Measurements from ENCODE around the gene TBCE.
"Not testable (repeated sequence)": the region's sequence is repeated elsewhere in the genome, so short reads cannot be mapped to it uniquely, and the experiment has no call there.

The TBCE gene

GRCh38 chr1:235357485-235358373 lies 9.5 kb upstream of the TBCE start:
- DNase-seq, result no peak

GRCh38 chr1:235358899-235359298 lies 8.3 kb upstream of the TBCE start:
- DNase-seq, result no peak

- not testable (repeated sequence) for DNase-seq
These were observed 3.0 kb upstream of the TBCE start for GRCh38 chr1:235364189-235364588.

- DNase-seq, result no peak
These were observed 941 bp upstream of the TBCE start for GRCh38 chr1:235366286-235366685.

DNA sequence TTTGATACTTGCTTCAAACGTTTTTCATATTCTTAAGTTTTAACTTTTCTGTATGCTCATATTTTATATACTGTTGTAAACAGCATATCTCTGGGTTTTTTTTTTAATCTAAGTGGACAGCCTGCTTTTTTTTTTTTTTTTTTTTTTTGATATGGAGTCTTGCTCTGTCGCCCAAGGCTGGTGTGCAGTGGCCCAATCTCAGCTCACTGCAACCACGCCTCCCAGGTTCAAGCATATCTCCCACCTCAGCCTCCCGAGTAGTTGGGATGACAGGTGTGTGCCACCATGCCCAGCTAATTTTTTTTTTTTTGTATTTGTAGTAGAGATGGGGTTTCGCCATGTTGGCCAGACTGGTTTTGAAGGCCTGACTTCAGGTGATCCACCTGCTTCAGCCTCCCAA lies 1.2 kb downstream of the TBCE start:
- DNase-seq, result no peak

DNA sequence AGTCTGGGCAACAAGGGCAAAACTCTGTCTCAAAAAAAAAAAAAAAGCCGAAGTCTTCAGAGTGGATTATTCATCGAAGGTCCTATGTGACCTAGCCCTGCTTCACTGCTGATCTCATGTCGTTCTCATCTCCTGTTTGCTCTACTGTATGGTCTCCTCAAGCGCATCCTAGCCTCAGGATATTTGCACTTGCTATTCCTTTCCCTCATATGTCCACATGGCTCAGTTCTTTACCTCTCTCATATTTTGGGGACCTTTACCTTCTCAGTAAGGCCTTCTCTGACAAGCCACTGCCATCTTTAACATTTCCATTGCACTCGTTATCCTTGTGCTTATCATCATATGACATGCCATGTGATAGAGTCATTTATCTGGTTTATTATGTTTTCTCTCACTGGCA lies 2.6 kb downstream of the TBCE start:
- DNase-seq, result no peak

- DNase-seq, result no peak
These were observed 8.8 kb downstream of the TBCE start for GRCh38 chr1:235375919-235376605.

- DNase-seq, result not testable (repeated sequence)
These were observed 11.0 kb downstream of the TBCE start for GRCh38 chr1:235378134-235378735.

- not testable (repeated sequence) for DNase-seq
These were observed 14.9 kb downstream of the TBCE start for GRCh38 chr1:235381955-235382739.

DNA sequence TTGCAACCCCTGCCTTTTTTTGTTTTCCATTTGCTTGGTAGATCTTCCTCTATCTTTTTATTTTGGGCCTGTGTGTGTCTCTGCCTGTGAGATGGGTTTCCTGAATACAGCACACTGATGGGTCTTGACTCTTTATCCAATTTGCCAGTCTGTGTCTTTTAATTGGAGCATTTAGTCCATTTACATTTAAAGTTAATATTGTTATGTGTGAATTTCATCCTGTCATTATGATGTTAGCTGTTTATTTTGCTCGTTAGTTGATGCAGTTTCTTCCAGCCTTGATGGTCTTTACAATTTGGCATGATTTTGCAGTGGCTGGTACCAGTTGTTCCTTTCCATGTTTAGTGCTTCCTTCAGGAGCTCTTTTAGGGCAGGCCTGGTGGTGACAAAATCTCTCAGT lies 18.4 kb downstream of the TBCE start:
- not testable (repeated sequence) for DNase-seq

DNA sequence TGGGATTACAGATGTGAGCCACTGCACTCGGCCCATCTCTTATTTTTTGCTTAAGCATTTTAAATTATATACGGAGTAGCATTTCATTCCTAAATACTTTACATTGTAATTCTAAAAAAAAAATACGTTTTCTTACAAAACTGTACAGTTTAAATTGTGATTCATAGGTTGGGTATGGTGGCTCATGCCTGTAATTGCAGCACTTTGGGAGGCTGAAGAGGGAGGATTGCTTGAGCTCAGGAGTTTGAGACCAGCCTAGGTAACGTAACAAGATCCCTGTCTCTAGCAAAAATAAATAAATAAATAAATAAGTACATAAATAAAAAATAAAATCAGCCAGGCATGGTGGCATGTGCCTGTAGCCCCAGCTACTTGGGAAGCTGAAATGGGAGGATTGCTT lies 24.6 kb downstream of the TBCE start:
- no peak for DNase-seq

DNA sequence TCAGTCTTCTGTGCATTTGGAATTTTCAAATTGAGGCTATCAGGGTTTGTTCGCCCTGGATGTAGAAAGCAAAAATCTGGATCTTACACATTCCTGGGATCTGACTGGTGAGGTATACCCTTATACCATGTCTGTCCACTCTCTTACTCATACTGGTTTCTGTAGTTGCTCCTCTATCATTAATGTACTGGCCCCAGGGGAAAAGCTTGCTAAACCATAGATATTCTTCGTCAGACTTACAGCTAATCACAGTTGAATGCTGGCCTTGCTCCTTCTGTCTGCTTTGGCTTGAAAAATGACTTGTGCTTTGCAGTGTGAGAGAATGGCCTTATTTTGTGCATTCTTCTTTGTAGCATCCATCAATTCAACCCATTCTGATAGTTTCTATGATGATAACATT lies 30.5 kb downstream of the TBCE start:
- DNase-seq, result no peak

GRCh38 chr1:235399661-235400060 lies 32.4 kb downstream of the TBCE start:
- DNase-seq, result no peak

DNA sequence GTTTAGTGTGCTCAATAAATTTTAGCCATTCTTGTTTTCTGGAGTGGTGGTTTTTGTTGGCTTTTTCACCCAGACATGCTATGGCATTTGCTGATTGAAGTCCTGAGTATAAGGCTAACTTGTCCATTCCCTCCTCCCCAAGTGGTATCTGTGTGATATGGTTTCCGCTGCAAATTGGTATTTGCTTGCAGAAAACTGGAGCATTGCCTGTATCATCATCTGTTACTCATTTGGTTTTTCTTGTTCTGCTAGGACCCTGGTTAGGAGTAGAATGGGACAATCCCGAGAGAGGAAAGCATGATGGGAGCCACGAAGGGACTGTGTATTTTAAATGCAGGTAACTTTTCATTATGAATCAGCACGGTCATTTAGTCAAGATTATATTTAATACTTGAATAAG lies 34.0 kb downstream of the TBCE start:
- no peak for DNase-seq

DNA sequence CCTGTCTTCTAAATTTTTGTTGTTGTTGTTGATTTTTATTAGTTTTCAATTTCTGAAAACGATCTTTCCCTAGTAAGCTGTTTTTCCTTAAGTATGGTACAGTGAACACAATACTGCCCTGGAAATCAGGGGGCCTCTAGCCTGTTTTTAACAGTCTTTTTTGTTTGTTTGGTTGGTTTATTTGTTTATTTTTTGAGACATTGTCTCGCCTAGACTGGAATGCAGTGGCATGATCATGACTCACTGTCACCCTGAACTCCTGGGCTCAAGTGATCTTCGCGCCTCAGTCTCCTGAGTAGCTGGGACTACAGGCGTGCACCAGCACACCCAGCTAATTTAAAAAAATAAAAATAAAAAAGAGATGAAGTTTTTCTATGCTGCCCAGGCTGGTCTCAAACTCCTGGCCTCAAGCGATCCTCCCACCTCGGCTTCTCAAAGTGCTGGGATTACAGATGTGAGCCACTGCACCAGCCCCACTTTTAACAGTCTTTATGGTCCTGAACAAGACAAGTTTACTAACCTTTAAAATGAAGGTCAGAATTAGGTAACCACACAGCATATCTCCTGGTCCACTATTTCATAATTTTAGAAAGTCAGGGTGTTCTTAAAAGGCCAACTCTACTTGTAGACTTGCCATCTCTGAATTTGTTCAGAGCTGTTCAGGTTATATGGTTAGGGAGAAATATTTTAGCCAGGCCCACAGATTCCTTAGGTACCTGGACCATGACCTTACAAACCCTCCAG lies 35.4 kb downstream of the TBCE start:
- DNase-seq, result no peak

DNA sequence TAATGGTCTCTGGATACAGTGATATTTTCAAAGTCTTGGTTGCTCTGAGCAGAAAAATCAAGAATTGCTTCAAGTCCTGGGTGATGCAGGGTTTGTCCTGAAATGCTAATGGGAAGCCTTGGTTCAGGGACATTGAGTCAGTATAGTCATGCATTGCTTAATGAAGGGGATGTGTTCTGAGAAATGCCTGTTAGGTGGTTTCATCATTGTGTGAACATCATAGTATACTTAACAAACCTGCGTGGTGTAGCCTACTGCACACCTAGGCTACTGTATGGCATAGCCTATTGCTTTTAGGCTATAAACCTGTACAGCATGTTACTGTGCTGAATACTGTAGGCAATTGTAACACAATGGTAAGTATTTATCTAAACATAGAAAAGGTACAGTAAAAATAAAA lies 36.4 kb downstream of the TBCE start:
- DNase-seq, result no peak

GRCh38 chr1:235404190-235404589 lies 37.0 kb downstream of the TBCE start:
- no peak for DNase-seq

DNA sequence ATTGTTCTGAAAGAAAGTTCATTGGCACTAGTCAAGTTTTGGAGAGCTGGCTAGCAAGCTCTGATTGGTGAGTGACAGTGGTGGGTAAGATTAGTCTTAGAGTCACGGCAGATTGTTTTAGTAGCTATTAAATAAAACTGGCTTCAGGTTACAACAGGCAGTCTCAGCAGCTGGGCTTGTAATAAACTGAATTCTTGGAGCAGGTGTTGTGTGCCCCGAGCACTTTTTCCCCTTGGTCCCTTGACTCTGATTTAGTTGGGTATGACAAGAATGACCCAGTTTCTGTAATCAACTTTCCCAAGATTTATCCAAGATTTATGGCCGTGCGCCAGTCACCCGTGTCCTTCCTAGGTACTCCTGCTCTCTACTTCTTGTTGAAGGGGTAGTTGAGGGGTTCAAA lies 40.2 kb downstream of the TBCE start:
- no peak for DNase-seq

- DNase-seq, result no peak
These were observed 41.3 kb downstream of the TBCE start for GRCh38 chr1:235408503-235408960.

DNA sequence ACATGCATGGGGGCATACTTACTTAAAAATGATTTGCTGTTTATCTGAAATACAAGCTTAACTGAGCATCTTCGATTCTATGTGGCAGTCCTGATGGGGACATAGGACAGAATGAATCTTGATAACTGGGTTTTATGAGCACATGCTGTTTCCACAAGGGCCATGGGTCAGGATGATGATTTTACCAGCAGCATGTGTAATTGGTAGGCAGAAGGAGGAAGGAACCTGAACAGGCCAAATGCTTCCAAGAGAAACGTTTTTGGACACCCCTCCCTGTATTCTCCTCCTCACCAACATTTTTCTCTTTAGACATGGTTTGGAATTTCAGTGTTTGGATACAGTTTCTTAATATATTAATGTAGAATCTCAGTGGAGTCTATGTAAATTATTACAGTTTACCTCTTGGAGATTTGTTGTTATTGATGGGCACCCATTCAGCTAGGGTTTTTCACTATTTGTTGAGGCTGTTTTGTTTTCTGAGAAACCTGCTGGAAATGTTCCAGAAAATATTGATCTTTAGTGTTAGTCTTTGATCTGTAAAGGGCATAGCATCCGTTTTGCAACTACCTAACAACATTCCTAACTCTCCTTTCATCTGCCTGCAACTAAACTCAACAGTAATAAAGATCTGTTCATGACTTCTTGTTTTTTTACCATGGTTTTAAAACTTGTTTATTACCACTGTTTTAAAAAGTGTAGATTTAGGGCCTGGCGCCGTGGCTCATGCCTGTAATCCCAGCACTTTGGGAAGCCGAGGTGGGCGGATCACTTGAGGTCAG lies 42.0 kb downstream of the TBCE start:
- no peak for DNase-seq

DNA sequence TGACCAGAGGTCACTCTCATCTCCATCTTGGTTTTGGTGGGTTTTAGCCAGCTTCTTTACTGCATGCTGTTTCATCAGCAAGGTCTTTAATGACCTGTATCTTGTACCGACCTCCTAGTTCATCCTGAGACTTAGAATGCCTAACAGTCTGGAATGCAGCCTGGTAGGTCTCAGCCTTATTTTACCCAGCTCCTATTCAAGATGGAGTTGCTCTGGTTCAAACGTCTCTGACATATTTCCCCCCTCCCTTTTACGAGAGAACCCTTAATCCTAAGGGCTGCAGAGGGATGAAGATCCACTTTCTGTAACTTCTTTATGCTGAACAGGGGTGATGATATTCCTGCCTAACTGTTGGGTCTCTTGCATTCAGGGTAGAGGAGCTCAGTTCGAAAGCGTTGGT lies 43.2 kb downstream of the TBCE start:
- no peak for DNase-seq
